GM11168 (cell line): ENCODE results near the gene FASTKD1.
"Not testable (repeated sequence)": the region's sequence is repeated elsewhere in the genome, so short reads cannot be mapped to it uniquely, and the experiment has no call there.

ENCODE experiments used
- in situ Hi-C: fragments of 300-500 bp; cut with MboI; formaldehyde crosslinking; loops from one replicate; pipeline ENCODE4 v1.12.0; 2022; ENCODE audit warnings: low sequenced_read_pairs; ENCODE audit not compliant: unreplicated experiment

The FASTKD1 gene

DNA sequence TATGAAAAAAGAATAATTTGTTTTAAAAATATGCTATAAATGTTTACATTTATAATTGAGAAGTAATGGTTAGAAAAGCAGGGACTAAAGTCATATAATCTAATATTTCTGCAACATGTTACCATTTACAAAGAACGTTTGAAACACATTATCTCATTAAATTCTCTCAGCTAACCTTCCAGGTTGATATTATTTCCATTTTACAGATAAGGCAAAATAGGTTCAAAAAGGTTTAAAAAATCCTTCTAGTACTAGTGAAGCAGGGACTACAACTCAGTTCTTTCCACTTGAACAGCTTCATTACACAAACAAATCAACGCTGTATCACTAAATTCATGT is 875 bp downstream of the FASTKD1 start:
- in situ Hi-C loops, result no loop called here

DNA sequence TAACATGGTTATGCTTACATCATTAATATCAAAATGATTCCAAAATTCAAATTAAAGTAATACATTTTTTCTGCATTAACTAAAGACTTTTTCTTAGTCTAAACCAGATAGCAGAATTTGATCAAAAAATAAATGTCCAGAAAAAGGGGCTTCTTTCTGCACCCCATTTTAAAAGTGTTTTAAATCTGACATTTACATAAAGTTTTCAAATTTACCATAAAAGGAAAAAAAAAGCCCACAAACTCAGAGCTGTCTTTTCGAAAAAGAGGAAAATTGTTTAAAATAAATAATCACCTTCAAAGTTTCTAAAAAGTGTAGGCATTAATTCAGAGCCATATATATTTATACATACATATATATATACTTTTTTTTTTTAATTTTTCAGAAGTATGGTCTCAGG is 1.5 kb downstream of the FASTKD1 start:
- in situ Hi-C loops, result no loop called here

DNA sequence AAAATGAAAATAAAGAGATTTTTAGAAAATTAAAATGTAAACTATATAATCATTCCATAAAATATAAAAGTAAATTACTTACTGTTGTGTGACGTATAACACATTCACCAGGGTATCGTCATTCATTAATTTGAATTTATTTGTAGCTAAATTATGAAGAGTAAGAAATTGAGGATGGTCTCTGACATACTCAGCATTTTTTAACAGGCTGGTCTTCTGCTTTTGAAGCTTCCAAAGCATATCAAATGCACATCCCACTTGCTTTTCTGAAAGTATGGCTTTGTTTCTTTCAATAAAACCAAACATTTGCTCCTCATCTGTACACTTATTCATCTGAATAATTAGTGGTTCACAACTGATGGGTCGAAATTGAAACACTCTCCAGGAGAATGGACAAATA is 2.1 kb downstream of the FASTKD1 start:
- in situ Hi-C loops, result no loop called here

DNA sequence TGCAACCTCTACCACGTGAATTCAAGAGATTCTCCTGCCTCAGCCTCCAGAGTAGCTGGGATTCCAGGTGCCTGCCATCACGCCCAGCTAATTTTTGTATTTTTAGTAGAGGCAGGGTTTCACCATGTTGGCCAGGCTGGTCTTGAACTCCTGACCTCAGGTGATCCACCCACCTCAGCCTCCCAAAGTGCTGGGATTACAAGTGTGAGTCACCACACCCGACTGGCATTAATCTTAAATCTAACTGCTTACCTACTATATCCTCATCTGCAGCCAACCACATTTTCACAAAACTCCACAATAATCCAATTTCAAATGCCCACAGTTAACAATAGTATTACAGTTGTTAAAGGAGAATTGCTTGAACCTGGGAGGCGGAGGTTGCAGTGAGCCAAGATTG is 2.9 kb downstream of the FASTKD1 start:
- in situ Hi-C loops, result not testable (repeated sequence)

DNA sequence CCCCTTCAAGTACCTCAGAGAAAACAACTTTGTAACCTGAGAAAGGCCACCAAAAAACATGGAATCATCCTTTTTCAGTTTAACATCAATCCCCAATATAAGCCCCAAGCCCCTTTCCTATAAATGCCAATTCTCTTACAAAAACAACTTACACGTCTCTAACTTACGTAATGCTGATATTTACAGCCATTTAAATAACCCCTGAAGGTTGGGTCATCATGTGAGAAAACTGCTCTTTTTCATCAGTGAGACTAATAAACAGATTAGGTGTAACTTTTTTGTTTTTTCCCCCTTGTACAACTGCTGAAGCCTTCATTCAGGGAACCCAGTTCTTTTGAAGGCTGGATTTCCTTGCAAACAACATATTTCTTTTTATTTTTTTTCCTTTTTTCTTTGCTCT is 3.7 kb downstream of the FASTKD1 start:
- in situ Hi-C loops, result no loop called here

DNA sequence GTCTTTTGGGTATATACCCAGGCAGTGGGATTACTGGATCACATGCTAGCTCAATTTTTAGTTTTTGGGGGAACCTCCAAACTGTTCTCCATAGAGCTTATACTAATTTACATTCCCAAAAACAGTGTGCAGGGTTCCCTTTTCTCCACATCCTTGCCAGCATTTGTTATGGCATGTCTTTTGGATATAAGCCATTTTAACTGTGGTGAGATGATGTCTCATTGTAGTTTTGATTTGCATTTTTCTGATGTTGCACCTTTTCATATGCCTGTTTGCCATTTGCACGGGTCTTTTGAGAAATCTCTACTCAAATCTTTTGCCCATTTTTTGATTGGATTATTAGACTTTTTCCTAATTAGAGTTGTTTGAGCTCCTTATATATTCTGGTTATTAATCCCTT is 8.0 kb downstream of the FASTKD1 start:
- in situ Hi-C loops, result no loop called here

DNA sequence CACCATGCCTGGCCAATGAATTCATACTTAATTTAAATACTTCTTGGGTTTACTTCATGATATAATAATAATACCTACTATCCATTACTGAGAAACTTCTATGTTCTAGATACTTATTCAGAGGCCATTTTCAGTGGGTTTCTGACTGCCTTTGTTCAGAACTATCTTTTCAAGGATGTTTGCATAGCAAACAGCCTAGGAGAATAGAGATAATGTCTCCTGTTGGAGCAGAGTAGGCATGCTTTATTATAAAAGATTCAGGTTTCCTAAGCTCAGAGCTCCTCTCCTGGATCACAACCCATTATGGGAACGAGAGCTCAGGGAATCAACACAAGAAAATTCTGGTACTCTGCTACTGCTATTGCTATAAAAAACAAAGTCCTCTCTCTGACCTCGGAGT is 11.1 kb downstream of the FASTKD1 start:
- in situ Hi-C loops, result no loop called here

- in situ Hi-C loops, result not testable (repeated sequence)
Measured at GRCh38 chr2:169562084-169562483, 11.6 kb downstream of the FASTKD1 start.

DNA sequence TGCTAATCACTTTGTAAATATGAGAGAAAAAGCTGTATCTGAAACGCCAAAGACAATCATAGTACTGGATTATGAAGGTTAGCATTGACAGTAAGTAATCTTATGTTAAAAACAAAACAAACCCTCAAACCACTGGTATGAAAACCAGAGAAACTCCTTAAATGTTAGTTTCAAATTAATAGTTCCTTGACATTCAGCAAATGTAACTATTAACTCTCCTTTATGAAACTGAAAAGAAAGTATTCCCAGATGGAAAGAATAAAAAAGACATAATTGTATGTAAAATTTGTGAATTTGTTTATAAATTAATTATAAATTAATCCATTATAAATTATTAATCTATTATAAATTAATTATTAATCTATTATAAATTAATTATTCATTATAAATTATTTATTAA is 12.3 kb downstream of the FASTKD1 start:
- in situ Hi-C loops, result no loop called here

- in situ Hi-C loops, result no loop called here
Measured at GRCh38 chr2:169546756-169547155, 26.9 kb downstream of the FASTKD1 start.

DNA sequence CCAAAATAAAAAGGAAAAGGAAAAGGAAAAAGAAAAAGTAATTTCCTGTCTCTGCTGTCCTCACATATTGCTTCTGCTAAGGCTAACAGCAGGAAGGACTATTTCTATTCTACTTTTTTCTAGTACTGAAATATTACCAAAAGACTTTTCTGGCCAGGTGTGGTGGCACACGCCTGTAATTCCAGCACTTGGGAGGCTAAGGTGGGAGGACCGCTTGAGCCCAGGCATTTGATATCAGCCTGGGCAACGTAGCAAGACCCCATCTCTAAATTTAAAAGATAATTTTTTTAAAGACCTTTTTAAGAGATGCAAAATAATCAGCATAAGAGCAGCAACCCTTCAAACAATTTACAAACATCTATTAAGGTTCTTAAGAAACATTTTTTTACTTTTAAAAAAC is 31.2 kb downstream of the FASTKD1 start:
- in situ Hi-C loops, result no loop called here

GRCh38 chr2:169540146-169540545 is 33.5 kb downstream of the FASTKD1 start:
- in situ Hi-C loops, result no loop called here

DNA sequence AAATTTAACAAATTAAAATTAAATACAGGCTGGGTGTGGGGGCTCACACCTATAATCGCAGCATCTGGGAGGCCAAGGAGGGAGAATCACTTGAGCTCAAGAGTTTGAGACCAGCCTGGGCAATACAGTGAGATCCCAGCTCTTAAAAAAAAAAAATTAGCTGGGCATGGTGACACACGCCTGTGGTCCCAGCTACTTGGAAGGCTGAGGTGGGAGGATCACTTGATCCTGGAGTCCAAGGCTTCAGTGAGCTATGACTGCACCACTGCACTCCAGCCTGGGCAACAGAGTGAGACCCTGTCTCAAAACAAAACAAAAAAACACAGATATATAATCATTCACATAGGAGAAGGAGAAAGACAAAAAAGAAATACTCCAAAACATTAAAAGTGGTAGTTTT is 34.2 kb downstream of the FASTKD1 start:
- in situ Hi-C loops, result not testable (repeated sequence)

DNA sequence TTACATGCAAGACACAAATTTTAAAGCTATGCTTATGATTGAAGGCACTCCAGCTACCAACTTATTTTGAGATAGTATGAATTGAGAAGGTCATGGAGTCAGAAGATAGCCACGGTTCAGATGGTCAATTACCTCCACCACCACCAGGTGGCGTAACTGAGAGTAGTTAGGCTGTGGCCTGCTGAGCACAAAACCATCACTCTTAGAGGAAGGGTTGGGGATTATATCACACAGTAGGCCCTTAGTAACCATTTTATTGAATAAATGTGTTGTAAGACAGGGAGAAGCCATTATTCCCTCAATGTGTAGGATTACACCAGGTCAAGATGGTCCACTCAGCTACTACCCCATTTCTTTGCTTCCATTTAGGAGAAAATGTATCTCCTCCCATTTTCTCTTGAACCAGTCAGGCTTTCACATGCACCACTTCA is 45.4 kb downstream of the FASTKD1 start:
- in situ Hi-C loops, result no loop called here

- in situ Hi-C loops, result no loop called here
Measured at GRCh38 chr2:169526451-169526850, 47.2 kb downstream of the FASTKD1 start.

GRCh38 chr2:169525434-169525833 is 48.2 kb downstream of the FASTKD1 start:
- in situ Hi-C loops, result no loop called here

- in situ Hi-C loops, result no loop called here
Measured at GRCh38 chr2:169523681-169524080, 50.0 kb downstream of the FASTKD1 start.

- in situ Hi-C loops, result no loop called here
Measured at GRCh38 chr2:169520896-169521295, 52.8 kb downstream of the FASTKD1 start.

DNA sequence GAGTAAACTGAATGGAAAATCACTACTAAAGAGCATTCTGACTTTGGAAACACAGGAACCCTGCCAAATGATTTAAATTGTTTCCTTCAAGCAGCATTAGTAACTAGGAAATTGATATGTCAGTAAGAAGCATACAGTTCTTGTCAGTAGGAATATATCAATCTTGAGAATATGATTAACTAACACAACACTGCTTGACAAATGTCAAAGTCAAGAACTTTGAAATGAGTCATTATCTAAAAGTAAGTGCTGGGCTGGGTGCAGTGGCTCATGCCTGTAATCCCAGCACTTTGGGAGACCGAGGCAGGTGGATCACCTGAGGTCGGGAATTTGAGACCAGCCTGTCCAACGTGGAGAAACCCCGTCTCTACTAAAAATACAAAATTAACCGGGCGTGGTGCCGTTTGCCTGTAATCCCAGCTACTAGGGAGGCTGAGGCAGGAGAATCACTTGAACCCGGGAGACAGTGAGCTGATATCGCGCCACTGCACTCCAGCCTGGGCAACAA is 57.1 kb downstream of the FASTKD1 start:
- in situ Hi-C loops, result not testable (repeated sequence)

GRCh38 chr2:169514758-169515157 is 58.9 kb downstream of the FASTKD1 start:
- in situ Hi-C loops, result not testable (repeated sequence)

- in situ Hi-C loops, result no loop called here
Measured at GRCh38 chr2:169513926-169514325, 59.7 kb downstream of the FASTKD1 start.

- in situ Hi-C loops, result no loop called here
Measured at GRCh38 chr2:169513094-169513493, 60.6 kb downstream of the FASTKD1 start.

- in situ Hi-C loops, result no loop called here
Measured at GRCh38 chr2:169512525-169512924, 61.1 kb downstream of the FASTKD1 start.
